ENCODE measurements around the gene RANGRF.
A peak's percentile ranks its signal among the peaks of the same experiment; 100 is the strongest.

DNA sequence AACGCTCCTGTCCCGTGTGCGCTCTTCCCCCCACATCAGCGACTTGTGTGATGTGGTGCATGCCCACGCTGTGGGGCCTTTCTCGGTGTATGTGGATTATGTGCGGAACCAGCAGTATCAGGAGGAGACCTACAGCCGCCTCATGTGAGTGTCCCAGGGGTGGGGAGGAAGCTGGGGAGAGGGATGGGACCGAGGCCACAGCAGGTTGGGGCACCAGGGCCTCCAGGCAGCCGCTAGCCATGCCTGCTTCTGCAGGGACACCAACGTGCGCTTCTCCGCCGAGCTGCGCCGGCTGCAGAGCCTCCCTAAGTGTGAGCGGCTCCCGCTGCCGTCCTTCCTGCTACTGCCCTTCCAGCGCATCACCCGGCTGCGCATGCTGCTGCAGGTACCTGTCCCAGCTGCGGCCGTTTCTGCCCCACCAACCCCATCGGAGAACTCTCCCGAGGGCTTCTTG is 27.3 kb downstream of the RANGRF start:
- no peak for TF ChIP-seq POLR2AphosphoS5 (IDR thresholded peaks at IDR 0.05; ENCODE audit: borderline replicate concordance, low read depth, low read length)
- TF ChIP-seq EZH2 (IDR thresholded peaks at IDR 0.05) = peak; percentile 48
- no peak for TF ChIP-seq FOXP2 (optimal IDR thresholded peaks at IDR 0.05; ENCODE audit: control extremely low read depth, extremely low read length, insufficient read depth)

Data from SK-N-MC (cell line).